Activated CD4-positive, alpha-beta T cell treated with anti-CD3 and anti-CD28 coated beads, Interleukin-2, amount 50 U/mL, for 24 hours (primary cell): Measurements from ENCODE around the gene SLC22A15.

ENCODE experiments used
- DNase-seq, 2 donors: peaks; one replicate each; pipeline ENCODE4 v3.0.0-alpha.2; 2020; ENCODE audit warnings: low read depth in 1 of 2, low spot score in 1 of 2

SLC22A15 gene

GRCh38 chr1:116099379-116099778 lies 123.1 kb downstream of the SLC22A15 start:
- no peak for DNase-seq

- DNase-seq: no peak
These were observed 123.6 kb downstream of the SLC22A15 start for GRCh38 chr1:116099919-116100318.

GRCh38 chr1:116104667-116105066 lies 128.4 kb downstream of the SLC22A15 start:
- no peak for DNase-seq

- DNase-seq: no peak
These were observed 129.7 kb downstream of the SLC22A15 start for GRCh38 chr1:116105996-116106395.

- DNase-seq: no peak
These were observed 130.3 kb downstream of the SLC22A15 start for GRCh38 chr1:116106646-116107045.

- no peak for DNase-seq
These were observed 131.1 kb downstream of the SLC22A15 start for GRCh38 chr1:116107371-116107770.

- no peak for DNase-seq
These were observed 134.5 kb downstream of the SLC22A15 start, which contains the start of gene MAB21L3 for GRCh38 chr1:116110567-116111523. TSS of gene MAB21L3 (plus strand) at chr1:116111399. CDS start at chr1:116112616, 1,217 bp downstream.

- no peak for DNase-seq
These were observed 135.3 kb downstream of the SLC22A15 start for GRCh38 chr1:116111524-116112021.

GRCh38 chr1:116112388-116113140 lies 136.3 kb downstream of the SLC22A15 start:
- DNase-seq: no peak

- no peak for DNase-seq
These were observed 137.3 kb downstream of the SLC22A15 start for GRCh38 chr1:116113615-116114014.

- DNase-seq: no peak
These were observed 139.4 kb downstream of the SLC22A15 start for GRCh38 chr1:116115476-116116439.

GRCh38 chr1:116118471-116118870 lies 142.2 kb downstream of the SLC22A15 start:
- no peak for DNase-seq
